ENCODE measurements around the gene PDLIM4.

The PDLIM4 gene

DNA sequence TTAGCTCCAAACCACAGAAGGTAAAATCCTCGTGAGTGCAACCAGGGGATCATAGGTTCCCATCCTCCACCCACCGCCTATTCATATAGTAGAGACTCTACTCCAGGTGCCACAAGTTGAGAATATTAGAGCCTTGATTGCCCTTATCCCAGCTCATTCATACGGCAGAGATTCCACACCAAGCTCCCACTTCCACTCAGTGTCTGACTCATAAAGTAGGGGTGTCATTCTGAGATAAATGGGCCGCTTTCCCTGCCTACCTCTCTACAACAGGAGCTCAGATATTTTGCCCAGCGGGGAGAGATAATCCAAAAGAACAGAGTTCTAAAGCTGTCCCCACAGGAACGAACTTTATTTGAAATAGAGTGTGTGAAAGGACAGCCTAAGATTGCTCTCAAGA is 46.1 kb downstream of the PDLIM4 start:
- no peak for DNase-seq (ENCODE audit: low read depth in 4 of 4, low spot score in 1 of 4)

DNA sequence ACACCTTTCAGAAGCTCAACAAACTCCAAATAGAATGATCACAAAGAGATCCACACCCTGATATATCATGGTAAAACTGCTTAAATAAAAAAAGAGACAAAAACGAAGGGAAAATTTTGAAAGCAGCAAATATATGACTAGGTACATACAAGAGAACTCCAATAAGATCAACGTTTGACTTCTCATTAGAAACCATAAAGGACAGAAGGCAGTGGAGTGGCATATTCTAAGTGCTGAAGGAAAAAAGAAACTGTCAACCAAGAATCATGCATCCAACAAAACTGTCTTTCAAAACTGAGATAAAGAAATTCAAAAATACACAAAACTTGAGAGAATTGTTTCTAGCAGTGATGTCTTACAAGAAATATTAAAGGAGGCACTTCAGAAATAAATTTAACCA is 47.9 kb downstream of the PDLIM4 start:
- no peak for DNase-seq (ENCODE audit: low read depth in 4 of 4, low spot score in 1 of 4)

DNA sequence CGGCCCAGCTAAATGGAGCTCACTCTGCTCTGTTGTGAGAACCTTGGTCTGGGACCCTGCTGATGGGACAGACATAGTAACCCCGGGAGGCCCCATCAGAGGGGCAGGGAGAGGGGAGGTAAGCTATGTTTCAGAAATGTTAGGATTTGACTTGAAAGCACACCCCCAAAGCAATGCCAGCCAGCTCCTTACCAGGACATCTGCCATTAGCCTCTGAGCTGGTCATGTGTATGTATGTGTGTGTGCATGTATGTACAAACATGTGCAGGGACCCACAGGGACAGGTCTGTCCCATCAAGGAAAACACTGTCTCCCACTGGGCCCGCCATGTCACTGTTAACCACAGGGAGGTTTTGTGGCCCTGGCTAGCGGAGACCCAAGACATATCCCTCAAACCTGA is 51.2 kb downstream of the PDLIM4 start:
- no peak for DNase-seq (ENCODE audit: low read depth in 4 of 4, low spot score in 1 of 4)

DNA sequence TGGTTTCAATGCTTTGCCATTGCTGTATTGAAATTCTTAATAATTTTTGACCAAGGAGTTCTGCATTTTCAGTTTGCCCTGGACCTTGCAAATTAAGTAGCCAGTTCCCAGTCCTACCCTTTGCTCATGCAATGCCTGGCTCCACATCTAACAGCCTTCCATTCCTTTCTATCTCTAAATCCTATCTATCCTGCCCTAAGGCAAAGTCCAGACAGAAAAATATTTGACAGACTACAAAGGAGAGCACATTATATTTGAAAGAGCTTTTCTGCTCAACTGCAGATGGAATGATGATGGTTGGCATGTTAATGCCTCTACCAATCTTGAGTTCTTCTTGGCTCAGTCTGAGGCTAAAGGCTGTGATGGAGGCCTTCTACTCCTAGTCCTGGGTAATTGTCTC is 52.2 kb downstream of the PDLIM4 start:
- DNase-seq (ENCODE audit: low read depth in 4 of 4, low spot score in 1 of 4): no peak

DNA sequence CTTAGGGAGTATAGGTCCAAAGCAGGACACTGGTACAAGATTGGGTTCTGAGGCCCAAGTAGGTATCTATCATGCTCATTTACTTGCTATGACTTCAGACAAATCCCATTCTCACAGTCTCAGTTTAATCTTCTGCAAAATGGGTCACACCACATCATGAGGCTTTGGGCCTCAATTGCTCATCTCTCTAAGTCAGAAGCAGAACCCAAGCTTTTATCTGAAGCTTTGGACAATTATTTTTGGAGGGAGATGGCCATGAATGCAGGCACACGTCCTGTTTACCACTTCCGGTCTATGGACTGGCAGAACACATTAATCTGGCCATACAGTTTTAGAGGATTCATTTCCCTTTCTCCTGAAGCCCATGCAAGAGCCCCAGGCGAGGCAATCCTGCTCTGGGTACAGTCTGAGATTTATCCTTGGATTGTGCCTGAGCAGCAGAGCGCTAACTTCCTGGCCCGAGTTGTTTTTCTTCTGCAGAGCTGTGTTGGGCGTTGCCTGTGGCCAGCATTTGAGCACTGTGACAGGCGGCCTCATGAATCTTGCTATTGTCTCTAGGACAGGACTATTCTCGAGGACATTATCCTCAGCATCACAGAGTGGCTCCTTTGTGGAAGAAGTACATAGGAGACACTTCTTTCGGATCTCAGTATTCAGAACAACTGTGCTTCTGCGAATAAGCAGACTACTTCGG is 52.8 kb downstream of the PDLIM4 start:
- DNase-seq (ENCODE audit: low read depth in 4 of 4, low spot score in 1 of 4): no peak

DNA sequence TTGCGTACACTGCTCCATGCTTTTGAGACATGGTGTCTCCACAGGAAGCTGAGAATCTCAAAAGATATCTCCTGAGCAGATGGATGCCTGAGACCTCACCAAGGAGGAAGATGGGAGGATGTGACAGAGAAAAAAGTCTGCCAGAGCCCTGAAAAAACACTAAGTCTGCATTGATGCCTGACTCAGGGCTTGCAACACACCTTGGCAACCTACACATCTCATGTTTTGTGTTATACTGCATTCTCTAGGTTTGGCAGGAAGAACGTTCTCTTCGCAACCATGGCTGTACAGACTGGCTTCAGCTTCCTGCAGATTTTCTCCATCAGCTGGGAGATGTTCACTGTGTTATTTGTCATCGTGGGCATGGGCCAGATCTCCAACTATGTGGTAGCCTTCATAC is 55.9 kb downstream of the PDLIM4 start:
- DNase-seq (ENCODE audit: low read depth in 4 of 4, low spot score in 1 of 4): no peak

DNA sequence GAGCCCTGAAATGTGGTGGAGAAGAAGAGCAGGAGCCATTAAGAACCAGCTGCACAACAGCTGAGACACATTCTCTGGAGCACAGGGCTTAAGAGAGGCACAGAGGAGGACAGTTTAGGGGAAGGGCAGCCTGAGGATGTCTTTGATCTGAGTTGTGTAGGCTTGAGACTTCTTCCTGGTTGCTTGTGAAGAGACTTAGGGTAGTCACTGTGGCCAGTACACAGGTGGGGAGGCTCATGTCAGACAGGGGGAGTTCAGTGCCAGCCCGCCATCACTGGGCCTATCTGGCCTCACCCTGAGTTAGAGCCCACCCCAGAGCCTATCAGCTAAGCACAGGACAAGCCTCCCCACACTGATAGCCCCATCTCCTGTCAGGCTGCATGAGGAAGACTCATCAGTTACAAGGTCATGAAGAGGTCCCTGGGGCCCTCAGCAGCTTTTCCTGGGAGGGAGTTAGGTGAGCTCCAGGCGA is 56.5 kb downstream of the PDLIM4 start:
- DNase-seq (ENCODE audit: low read depth in 4 of 4, low spot score in 1 of 4): no peak

DNA sequence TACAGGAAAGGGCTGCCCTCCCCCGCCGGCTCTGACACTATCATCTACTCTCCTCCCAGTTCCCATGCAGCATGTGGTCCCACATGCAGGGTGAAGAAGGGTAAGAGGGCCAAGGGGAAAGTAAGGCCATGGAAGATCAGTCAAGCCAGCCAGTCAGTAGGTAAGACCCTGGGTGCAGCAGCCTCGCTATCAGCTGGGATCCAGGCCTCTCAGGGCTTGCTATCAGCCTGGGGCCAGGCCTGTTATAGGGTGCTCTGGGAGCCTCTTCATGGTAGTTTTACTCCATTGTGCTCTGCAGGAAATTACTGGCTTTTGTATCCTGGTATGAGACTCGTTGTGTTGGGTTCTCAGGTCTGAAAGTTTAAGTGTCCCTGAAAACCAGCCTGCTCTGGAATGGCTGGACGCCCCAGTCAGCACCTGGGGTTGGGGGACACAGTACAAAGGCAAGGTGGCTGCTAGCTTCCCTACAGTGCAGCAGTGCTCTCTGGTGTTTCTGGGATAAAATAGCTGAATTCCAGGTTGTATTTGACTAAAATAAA is 58.1 kb downstream of the PDLIM4 start:
- DNase-seq (ENCODE audit: low read depth in 4 of 4, low spot score in 1 of 4): no peak

DNA sequence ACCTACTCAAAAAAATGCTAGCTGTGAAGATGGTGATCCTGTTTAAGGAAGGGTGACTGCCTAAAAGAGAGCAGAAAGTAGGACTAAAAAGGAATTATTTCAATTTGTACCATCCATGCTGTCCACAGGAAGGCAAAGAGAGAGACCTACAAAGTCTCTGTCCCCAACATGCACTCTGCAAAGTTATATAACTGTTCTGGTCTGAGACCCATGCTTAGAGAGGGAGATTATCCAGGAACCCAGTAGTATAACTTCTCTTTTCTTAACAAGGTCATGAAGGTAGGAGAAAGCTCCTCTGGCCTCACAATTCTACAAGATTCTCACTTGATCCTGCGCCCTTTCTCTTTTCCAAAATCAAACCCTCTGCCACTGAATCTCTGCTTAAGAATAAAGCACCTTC is 62.5 kb downstream of the PDLIM4 start:
- no peak for DNase-seq (ENCODE audit: low read depth in 4 of 4, low spot score in 1 of 4)

DNA sequence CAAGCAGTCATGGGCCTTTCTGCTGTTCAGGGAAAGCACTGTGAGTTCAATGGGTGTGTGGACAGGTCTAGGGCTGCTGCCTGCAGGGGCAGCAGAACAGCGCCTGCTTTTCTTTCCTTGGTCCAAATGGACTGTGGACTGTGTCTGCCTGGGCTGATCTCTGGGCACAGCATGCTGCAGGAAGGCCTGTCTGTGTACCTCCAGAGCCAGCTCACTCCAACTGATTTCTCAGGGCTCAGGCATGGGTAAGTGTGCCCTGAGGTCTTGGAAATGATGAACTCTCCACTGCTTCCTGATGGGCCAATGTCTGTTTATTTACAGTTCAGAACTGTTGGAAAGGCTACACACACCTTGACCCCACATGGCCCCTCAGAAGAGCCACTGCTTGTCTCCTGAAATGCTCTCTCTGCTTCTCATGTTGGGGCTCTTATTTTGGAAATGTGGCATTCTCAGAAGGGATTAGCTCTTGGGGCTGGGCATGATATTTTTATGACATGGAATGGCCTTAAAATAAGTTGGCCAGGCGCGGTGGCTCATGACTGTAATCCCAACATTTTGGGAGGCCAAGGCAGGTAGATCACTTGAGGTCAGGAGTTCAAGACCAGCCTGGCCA is 63.7 kb downstream of the PDLIM4 start:
- DNase-seq (ENCODE audit: low read depth in 4 of 4, low spot score in 1 of 4): no peak

DNA sequence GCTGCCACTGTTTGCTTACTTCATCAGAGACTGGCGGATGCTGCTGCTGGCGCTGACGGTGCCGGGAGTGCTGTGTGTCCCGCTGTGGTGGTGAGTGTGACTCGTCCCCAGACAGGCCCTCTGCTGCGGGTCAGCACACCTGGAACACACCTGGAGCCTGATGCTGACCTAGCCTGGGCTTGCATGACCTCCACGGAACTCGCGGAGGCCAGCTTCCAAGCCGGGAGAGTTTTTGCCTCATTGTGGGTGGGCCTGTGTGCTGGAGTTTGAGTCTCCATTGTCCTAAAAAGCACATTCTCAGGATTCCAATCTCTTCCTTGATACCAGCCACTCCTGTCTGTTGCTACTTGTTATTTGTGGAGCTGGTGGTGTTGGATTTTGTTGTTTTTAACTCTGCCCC is 64.8 kb downstream of the PDLIM4 start:
- DNase-seq (ENCODE audit: low read depth in 4 of 4, low spot score in 1 of 4): no peak

All from stimulated activated CD4-positive, alpha-beta T cell treated with anti-CD3 and anti-CD28 coated beads, Interleukin-1b, Interleukin-23, amount 100 ng/mL, for 24 hours (primary cell).